ENCODE data around the gene TRAF1.

DNA sequence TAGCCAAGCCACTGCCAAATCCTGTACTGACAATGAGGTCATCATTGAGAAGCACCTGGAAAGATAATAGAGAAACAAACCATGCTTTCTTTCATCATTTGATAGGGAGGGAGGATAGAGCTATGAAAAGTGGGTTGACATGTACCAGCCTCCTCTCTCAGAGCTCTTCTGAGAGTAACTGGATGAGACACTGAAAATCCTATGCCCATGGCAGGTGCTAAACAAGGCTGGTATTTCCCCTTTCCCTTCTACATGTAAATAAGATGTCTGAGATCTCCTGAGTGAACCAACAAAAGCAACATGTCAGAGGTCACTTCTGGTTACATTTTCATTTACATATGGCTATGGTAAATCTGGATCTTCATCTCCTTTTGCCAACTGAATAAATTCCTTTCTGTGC is 45.3 kb upstream of the TRAF1 start:
- TF ChIP-seq, protein P1, sequence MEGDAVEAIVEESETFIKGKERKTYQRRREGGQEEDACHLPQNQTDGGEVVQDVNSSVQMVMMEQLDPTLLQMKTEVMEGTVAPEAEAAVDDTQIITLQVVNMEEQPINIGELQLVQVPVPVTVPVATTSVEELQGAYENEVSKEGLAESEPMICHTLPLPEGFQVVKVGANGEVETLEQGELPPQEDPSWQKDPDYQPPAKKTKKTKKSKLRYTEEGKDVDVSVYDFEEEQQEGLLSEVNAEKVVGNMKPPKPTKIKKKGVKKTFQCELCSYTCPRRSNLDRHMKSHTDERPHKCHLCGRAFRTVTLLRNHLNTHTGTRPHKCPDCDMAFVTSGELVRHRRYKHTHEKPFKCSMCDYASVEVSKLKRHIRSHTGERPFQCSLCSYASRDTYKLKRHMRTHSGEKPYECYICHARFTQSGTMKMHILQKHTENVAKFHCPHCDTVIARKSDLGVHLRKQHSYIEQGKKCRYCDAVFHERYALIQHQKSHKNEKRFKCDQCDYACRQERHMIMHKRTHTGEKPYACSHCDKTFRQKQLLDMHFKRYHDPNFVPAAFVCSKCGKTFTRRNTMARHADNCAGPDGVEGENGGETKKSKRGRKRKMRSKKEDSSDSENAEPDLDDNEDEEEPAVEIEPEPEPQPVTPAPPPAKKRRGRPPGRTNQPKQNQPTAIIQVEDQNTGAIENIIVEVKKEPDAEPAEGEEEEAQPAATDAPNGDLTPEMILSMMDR (IDR thresholded peaks at IDR 0.05) = no peak
- TF ChIP-seq POLR2A (IDR thresholded peaks at IDR 0.05) = no peak
